Umbilical cord (tissue), 2 donors: ENCODE measurements around the gene CACNA1E. TPM values are rescaled to one million over a fixed set of nuclear protein-coding genes. Genes with fewer than 3 reads are reported as not detected.

Experiments
- DNase-seq: peaks from one replicate; pipeline ENCODE4 v3.0.0-alpha.2; 2015; ENCODE audit warnings: low spot score
- total RNA-seq: library from RNA; depleted of rRNA; stranded (reverse); fragments of >200 nt; gene quantifications from one replicate; pipeline ENCODE4 v1.2.3, GENCODE V29; 2014; ENCODE audit warnings: low replicate concordance; ENCODE audit not compliant: insufficient read depth

The CACNA1E gene
- total RNA-seq, 1 donor from 2014 or later, result 2.2 TPM

DNA sequence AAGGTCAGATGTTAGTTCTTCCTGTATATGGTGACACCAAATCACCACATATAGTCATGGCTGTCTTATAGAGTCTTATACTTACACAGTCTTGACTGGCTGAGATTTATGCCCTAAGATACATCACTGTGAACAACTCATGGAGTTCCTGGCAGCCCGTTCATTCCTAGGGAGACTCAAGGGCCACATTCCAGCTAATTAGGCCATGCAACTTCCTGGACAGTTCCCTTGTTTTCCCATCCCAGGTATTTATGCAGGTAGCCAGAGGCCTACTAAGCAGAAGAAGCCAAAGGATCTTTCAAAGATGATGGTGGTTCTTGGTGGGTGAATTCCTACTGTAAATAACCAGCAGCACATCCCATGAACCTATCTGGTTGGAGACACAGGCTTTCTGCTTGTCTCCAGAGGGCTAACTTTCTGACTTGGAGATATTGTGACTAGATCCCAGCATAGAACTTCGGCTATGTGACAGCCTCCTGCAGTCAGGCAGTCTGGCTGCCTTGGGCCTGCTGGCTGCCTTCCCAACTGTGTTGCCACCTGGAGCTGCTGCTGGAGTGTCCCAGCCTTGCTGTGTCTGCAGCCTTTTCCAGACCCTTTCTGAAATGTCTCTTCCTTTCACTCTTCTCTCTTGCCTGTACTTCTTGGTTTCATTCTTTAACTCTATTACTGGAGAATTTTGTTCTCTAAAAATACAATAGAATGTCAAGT is 283.8 kb downstream of the CACNA1E start:
- no peak for DNase-seq

- DNase-seq, result peak; percentile 14
Measured at GRCh38 chr1:181768211-181768929, 285.1 kb downstream of the CACNA1E start.

DNA sequence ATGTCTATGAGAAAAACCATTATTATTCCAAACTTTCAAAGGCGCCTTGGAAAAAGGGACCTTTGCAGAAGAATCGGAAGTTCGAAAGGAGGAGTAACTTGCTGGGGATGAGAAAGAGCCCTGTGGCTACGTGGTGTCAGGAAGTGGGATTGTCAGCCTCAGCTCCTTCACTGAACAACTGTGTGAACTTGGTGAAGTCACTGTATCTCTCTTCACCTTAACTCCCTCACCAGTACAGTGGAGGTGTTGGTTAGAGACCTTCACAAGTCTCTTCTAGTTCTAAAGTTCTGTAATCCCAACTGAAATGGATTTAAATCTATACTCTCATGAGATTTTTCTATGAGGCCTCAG is 285.6 kb downstream of the CACNA1E start:
- DNase-seq, result no peak

DNA sequence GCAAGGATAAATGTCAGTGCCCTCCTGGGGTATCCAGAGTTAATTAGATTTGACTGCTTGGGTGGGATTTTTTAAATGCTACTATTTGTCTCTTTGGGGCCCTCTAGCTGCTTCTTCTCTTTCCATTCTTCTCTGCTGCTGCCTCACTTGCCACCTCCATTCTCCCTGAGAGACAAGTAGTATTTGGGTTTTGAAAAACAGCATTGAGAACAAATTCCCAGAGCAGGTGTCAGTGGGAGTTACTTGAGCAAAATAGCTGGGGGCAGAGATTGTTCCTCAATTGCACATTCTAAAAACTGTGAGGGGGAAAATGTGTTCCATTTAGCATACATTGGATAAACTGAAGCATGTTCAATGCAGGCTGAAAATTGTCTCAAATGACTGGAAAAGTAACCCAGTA is 286.5 kb downstream of the CACNA1E start:
- no peak for DNase-seq

GRCh38 chr1:181772714-181773113 is 289.4 kb downstream of the CACNA1E start:
- DNase-seq, result no peak

DNA sequence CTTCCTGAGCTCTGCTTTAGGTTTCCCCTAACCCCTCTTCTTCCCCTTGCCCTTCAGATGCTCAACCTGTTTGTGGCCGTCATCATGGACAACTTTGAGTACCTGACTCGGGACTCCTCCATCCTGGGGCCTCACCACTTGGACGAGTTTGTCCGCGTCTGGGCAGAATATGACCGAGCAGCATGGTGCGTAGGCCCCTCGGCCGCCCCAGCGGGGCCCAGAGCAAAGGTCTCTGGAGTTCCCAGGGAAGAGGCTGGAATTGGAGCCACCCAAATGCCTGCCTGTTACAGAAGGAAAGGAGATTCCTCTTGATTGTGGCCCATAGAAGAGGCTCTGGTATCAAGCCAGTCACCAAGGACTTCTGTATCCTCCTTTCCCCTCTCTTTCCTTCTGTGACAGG is 292.7 kb downstream of the CACNA1E start:
- DNase-seq, result no peak

DNA sequence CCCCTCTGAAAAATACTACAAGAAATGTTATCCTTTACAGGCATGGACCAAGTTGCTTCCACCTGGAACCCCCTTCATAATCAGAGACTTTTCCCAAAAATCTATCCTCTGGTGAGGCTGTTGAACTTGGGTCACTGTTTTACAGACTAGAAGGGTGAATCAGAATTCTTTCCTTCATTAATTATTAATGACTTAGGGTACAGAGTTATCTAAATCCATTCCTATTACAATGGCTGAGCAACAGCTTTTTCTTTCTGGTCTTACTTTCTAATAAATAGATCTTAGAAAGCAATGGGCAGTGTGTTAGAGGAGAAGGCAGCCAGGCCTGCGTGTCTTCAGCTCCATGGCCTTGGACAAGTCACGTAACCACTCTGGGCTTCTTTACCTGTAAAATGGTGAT is 294.0 kb downstream of the CACNA1E start:
- no peak for DNase-seq

GRCh38 chr1:181777812-181778211 is 294.5 kb downstream of the CACNA1E start:
- DNase-seq, result no peak

DNA sequence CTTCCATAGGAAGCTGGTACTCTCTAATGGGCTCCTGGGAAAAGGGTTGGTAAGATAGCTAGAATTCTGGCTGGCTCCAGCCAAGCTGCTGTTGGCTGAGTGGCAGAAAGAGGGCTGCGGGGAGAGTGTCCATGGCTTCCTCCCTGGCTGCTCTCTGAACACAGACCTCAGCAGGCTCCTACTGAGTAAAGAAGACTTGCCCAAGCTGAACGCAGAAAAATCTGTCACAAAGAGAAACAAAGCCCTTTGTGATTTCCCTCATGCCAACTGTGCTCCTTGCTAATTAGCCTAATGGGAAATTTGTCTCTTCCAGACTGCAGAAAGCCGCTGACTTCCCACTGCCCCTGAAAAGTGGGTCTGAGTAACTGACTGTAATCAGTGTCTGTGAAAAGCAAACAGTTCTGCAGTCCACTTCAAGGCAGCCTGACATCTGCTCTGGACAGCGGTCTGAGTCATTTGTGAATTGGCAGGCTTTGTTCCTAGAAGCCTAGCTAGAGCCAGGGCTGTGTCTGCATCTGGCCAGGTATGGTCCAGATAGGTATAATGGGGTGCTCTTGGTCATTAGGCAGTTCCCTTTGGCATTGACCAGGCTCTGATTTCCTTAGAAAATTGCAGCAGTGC is 295.4 kb downstream of the CACNA1E start:
- no peak for DNase-seq

DNA sequence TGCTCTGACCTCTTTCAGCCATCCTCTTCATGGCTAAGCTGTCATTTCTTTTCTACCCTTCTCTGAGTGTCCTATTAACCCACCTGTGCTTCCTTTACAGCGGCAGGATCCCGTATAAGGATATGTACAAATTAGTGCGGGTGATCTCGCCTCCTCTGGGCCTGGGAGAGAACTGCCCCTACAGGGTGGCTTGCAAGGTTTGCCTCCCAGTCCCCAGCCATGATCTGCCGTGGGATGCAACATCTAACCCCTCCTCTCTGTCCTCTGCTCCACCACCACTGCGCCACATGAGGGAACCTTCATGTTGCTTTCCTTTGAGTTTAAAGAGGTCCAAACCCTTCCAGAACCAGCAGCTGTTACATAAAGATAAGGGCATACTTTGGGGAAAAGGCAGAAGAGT is 296.0 kb downstream of the CACNA1E start:
- DNase-seq, result no peak

GRCh38 chr1:181783208-181783607 is 299.9 kb downstream of the CACNA1E start:
- no peak for DNase-seq

GRCh38 chr1:181784039-181784683 is 300.8 kb downstream of the CACNA1E start:
- DNase-seq, result peak; percentile 12

DNA sequence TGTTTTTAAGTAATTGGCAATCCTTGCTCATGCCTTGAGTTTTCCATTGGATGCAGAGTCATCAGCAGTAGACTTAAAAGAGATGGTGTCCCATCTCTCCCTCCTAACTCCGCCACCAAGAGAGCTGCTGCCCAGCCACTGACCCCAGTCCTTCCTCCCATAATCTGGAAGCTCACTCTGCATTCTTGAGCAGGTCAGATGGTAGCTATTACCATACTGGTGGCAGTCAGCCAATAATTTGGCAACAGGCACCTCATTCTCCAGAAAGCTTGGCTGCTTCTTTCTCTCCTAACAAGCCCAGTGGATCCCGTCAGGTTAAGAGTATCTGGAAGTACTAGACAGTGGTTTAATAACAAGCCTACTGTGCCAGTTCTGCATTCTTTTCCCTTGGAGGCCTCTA is 306.1 kb downstream of the CACNA1E start:
- no peak for DNase-seq

DNA sequence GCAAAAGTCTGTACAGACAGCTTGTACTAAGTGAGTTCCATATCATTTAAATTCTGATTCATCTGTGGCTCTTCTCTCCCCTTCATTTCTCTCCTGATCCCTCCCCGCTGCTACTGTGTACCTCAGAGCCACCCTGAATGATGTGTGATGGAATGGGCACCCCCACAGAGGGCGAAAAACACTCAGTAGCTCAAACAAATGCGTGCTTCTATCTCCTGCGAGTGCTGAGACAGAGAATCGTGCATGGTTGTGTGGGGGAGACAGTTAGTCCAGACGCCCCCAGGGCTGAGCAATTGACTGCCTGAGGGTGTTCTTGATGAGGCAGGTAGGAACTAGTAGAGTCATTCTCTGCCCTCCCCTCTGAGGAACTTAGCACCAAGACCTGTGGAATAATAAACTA is 308.4 kb downstream of the CACNA1E start:
- no peak for DNase-seq

GRCh38 chr1:181793831-181794230 is 310.5 kb downstream of the CACNA1E start:
- no peak for DNase-seq

DNA sequence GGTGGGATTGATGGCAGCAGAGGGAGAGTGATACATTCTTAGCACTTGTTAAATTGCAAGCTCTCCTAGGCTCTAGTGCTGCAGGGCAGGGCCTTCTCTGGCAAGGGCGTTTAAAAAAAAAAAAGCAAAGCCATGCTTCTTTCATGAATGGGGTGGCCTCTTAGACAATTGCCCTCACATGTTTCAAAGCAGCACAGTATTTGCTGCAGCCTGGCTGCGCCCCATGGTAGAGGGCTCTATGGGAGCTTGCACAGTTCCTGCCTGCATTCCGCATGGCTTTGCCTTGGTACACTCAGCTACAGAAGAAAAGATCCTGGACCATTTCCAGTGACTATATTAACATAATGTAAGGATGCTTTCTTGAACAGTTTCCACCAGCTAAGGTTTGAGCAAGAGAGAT is 311.0 kb downstream of the CACNA1E start:
- DNase-seq, result no peak

- no peak for DNase-seq
Measured at GRCh38 chr1:181798191-181798926, 315.0 kb downstream of the CACNA1E start.

DNA sequence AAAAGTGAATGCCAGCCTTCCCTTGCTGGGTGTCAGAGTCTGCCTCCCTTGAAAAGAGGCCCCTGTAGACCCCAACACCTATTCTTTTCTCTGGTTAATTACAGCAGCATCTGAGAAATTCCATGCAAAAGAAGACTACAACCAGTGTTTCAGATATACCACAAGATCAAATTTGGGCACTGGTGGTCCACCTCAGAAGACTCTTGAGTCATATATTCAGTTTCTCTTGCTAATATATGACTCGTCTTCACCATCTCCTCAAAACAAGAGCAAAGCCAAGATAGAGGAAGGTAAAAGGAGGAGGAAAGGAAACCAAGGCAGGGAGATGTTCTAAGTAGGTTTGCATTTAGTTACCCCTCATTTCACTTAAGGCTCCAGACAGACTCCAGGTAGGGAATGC is 318.3 kb downstream of the CACNA1E start:
- DNase-seq, result no peak

DNA sequence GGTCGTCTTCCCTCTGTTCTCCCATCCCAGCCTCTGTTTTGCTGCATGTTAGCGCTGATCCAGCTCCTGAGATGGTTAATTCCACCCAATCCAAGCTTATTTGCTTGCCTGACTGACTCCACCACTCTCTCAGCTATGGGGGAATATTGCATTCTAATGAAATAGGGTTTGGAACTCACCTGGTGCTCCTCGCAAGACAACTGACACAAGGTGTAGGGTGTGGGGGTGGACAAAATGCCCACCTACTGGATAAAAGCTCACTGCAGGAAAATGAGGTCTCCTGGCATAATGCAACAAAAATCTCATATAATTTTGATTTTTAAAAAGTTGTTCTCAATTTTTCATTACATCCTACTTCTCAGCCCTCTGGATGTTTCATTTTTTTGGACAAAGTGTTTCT is 319.1 kb downstream of the CACNA1E start:
- no peak for DNase-seq

DNA sequence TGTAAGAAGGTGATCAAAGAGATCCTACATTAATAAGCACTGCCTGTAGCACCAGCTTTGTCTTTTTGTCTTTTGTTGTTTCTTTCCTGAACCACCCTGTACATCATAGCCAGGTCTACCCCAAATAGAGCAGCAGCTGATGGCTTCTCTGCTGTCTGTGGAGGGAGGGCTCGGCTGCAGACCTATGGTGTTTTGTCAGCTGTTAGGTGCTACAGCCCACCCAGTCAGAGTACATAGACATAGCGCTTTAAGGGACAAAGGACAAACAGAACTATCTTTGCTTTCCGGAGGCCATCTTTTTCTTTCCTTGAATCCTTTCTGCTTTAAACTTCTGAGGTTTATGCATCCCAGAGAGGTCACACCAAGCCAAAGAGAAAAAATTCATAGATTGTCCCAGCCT is 320.1 kb downstream of the CACNA1E start:
- no peak for DNase-seq

- no peak for DNase-seq
Measured at GRCh38 chr1:181804989-181805388, 321.7 kb downstream of the CACNA1E start.

GRCh38 chr1:181806746-181807145 is 323.4 kb downstream of the CACNA1E start:
- no peak for DNase-seq
